Measurements from ENCODE around the gene C1GALT1.

DNA sequence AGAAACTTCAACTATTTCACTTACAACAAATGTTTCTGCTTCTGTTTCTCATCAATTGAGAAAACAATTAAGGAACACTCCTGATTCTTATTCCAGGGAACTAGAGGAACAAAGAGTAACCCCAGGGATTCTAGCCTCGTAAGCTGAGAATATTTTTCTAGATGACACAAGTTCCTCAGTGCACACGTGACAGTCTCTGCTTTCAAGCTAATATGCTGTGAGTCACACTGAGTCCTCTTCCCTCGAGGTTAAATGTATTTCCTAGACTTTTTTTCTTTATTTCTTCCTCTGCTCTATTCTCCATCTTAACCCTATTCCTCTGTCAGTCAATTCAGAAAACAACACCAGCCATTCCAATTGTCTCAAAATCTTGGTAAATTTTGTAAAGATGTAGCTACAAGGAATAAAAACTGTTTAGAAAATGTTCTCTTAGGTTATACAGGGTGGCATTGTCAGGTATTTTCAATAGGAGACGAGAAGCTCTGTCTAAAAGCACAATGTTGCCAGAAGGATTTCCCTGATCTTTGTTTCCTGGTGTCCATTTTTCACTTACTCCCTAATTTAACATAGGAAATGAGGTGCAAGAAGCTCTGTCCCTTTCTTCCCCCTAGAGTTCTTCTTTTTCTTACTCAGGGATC, 5.8 kb upstream of the C1GALT1 start:
- TF ChIP-seq CTCF (IDR thresholded peaks at IDR 0.05): no peak
- TF ChIP-seq POLR2A (IDR thresholded peaks at IDR 0.05): no peak

All from lower leg skin (tissue), 3 donors.